Fibroblast of lung (primary cell): ENCODE results near the gene HHLA2. TPM values are rescaled to one million over a fixed set of nuclear protein-coding genes. Genes with fewer than 3 reads are reported as not detected.

Experiments
- DNase-seq, 2 donors: peaks; one replicate each; pipeline versions ENCODE4 v3.0.0 to v3.0.0-alpha.2; 2010; ENCODE audit warnings: low read depth in 2 of 2
- H2AFZ ChIP-seq: 2 replicates; pipeline ENCODE4 v1.5.1; 2012; ENCODE audit warnings: low read length, control low read depth, inconsistent platforms
- H3K27ac ChIP-seq: 2 replicates; pipeline ENCODE4 v1.5.1; 2011; ENCODE audit warnings: low read length, control low read depth; ENCODE audit not compliant: insufficient read depth
- H3K27me3 ChIP-seq: 2 replicates; pipeline ENCODE4 v1.5.1; 2011; ENCODE audit warnings: mild to moderate bottlenecking, low read length; ENCODE audit not compliant: control insufficient read depth, insufficient read depth
- H3K36me3 ChIP-seq: 2 replicates; pipeline ENCODE4 v1.5.1; 2011; ENCODE audit warnings: low read length; ENCODE audit not compliant: control insufficient read depth, insufficient read depth
- H3K4me1 ChIP-seq: 2 replicates; pipeline ENCODE4 v1.5.1; 2011; ENCODE audit warnings: low read length; ENCODE audit not compliant: control insufficient read depth, insufficient read depth; ENCODE audit errors: extremely low read depth
- H3K4me2 ChIP-seq: 2 replicates; pipeline ENCODE4 v1.5.1; 2011; ENCODE audit warnings: low read length, control low read depth; ENCODE audit not compliant: insufficient read depth; ENCODE audit errors: extremely low read depth
- H3K4me3 ChIP-seq, 4 experiments: fragments of 200-600 bp in 1 of 4; sonication (generic) in 1 of 4; replicated peaks in 1 of 4; 2 replicates each; pipeline ENCODE4 v1.5.1; 2011 to 2016; ENCODE audit warnings: low read length in 4 of 4, low read depth in 3 of 4, mild to moderate bottlenecking in 3 of 4, control low read depth in 2 of 4, inconsistent platforms in 1 of 4, mixed read lengths in 1 of 4; ENCODE audit not compliant: insufficient read depth in 1 of 4; ENCODE audit errors: control extremely low read depth in 1 of 4
- H3K79me2 ChIP-seq: 2 replicates; pipeline ENCODE4 v1.5.1; 2012; ENCODE audit warnings: mild to moderate bottlenecking, low read length, inconsistent platforms; ENCODE audit not compliant: control insufficient read depth, insufficient read depth
- H3K9ac ChIP-seq: 2 replicates; pipeline ENCODE4 v1.5.1; 2011; ENCODE audit warnings: mild to moderate bottlenecking, low read length, control low read depth; ENCODE audit not compliant: insufficient read depth
- H3K9me3 ChIP-seq: 2 replicates; pipeline ENCODE4 v1.5.1; 2012; ENCODE audit warnings: low read depth, low read length; ENCODE audit not compliant: control insufficient read depth, insufficient read depth
- H4K20me1 ChIP-seq: 2 replicates; pipeline ENCODE4 v1.5.1; 2011; ENCODE audit warnings: low read length; ENCODE audit not compliant: control insufficient read depth, insufficient read depth; ENCODE audit errors: extremely low read depth
- EZH2 ChIP-seq: IDR thresholded peaks from 2 replicates; pipeline ENCODE4 v1.5.1; 2012; ENCODE audit warnings: low read length, control low read depth, mild to moderate bottlenecking; ENCODE audit errors: missing control alignments
- polyA plus RNA-seq, 2 donors: library from polyadenylated mRNA; depleted of rRNA in 1 of 2; stranded (reverse) in 1 of 2; unstranded in 1 of 2; fragments of >200 nt; gene quantifications; 2 replicates each; pipeline ENCODE4 v1.2.1, GENCODE V29; 2011 to 2012; ENCODE audit warnings: missing spikeins in 1 of 2
- total RNA-seq: library from RNA; depleted of rRNA; stranded (reverse); fragments of >200 nt; gene quantifications from 2 replicates; pipeline ENCODE4 v1.2.1, GENCODE V29; 2014
- TF ChIP-seq, protein P1 (sequence below), 2 donors: IDR thresholded peaks in 1 of 2; conservative IDR thresholded peaks in 1 of 2; 1 replicate in 1 of 2; 2 replicates in 1 of 2; pipeline ENCODE4 v1.5.1; 2011 to 2012; ENCODE audit warnings: low read length in 2 of 2, control low read depth in 1 of 2, inconsistent platforms in 1 of 2, low read depth in 1 of 2, mild to moderate bottlenecking in 1 of 2

HHLA2 gene
- total and polyA plus RNA-seq, 2 donors (not counting 1 experiment from before 2014, with no cell fraction given): not detected

DNA sequence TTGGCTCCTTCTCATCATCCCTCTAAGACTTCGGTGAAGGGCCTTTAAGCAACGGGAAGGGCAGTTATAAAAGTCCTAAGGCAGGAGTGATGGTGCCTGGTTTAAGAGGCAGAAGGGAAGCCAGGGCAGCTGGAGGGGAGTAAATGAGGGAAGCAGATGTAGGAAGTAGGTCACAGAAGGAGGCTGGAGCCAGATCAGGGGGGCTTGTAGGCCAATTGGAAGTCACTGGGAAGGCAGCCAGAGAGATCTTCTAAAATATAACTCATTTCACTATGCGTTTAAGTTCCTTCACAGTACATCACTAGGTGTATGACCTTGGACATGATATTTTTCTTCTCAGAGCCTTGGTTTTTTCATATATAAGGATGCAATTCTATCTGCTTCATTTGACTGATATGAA is 119.3 kb downstream of the HHLA2 start:
- no peaks in the 10 kb centered on the region for H3K9me3 ChIP-seq
- H3K36me3 ChIP-seq: no peaks in the 10 kb centered on the region
- H3K4me3 ChIP-seq: no peak overlapping the region
- H3K27ac ChIP-seq: no peak overlapping the region
- no peak overlapping the region for H3K4me2 ChIP-seq
- no peak for DNase-seq
- H3K9ac ChIP-seq: no peak overlapping the region
- TF ChIP-seq, protein P1, sequence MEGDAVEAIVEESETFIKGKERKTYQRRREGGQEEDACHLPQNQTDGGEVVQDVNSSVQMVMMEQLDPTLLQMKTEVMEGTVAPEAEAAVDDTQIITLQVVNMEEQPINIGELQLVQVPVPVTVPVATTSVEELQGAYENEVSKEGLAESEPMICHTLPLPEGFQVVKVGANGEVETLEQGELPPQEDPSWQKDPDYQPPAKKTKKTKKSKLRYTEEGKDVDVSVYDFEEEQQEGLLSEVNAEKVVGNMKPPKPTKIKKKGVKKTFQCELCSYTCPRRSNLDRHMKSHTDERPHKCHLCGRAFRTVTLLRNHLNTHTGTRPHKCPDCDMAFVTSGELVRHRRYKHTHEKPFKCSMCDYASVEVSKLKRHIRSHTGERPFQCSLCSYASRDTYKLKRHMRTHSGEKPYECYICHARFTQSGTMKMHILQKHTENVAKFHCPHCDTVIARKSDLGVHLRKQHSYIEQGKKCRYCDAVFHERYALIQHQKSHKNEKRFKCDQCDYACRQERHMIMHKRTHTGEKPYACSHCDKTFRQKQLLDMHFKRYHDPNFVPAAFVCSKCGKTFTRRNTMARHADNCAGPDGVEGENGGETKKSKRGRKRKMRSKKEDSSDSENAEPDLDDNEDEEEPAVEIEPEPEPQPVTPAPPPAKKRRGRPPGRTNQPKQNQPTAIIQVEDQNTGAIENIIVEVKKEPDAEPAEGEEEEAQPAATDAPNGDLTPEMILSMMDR (conservative IDR thresholded peaks at IDR 0.05 in 1 of 2, IDR thresholded peaks at IDR 0.05 in 1 of 2; ENCODE audit: low read depth in 1 of 2, low read length in 2 of 2): no peak
- TF ChIP-seq EZH2: no peak
- H3K4me1 ChIP-seq: peaks cover 4% of the 10 kb centered on the region
- H4K20me1 ChIP-seq: no peaks in the 10 kb centered on the region
- no peaks in the 10 kb centered on the region for H3K79me2 ChIP-seq
- peak overlapping the region; percentile 60 for H2AFZ ChIP-seq
- no peaks in the 10 kb centered on the region for H3K27me3 ChIP-seq

DNA sequence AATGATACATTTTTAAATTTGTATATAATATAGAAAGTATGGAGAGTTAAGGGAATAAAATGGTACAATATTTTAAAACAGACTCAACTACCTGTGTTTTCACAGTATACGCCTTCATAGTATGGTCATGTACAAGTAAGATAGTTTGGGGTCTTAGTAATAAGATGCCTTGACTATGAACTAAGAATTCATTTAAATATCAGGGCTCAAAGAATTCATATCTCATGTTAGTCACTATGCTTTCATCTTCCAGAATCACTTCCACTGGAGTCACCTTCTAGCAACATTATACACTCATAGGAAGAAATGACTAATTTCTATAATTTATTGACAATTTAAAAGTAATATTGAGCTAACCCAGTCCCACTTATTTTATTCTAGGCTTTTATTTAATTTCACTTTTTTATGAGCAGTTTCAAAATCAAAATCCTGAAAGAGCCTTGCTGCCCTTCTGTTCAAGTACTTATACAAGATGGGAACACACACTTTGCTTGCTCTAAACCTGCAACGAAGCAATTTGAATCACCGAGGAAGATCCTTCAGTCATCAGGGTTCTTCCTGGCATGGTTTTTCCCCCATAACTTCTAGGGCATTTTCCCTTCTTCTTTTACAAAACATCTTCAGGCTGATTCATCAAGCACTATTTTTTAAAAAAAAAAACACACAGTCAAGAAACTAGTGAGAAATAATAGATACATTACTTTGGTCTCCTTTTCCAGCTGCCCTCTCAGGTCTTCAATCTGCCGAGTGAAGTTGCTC is 119.9 kb downstream of the HHLA2 start:
- no peak overlapping the region for H3K4me3 ChIP-seq
- no peak overlapping the region for H3K9ac ChIP-seq
- H3K9me3 ChIP-seq: no peaks in the 10 kb centered on the region
- no peaks in the 10 kb centered on the region for H4K20me1 ChIP-seq
- TF ChIP-seq, protein P1 (conservative IDR thresholded peaks at IDR 0.05 in 1 of 2, IDR thresholded peaks at IDR 0.05 in 1 of 2; ENCODE audit: low read depth in 1 of 2, low read length in 2 of 2): no peak
- no peak for TF ChIP-seq EZH2
- peak in 1 of 2 donors; percentile 38 for DNase-seq
- H3K79me2 ChIP-seq: no peaks in the 10 kb centered on the region
- no peak overlapping the region for H3K4me2 ChIP-seq
- H3K27ac ChIP-seq: no peak overlapping the region
- H3K36me3 ChIP-seq: no peaks in the 10 kb centered on the region
- H3K4me1 ChIP-seq: peaks cover 4% of the 10 kb centered on the region
- no peak overlapping the region for H2AFZ ChIP-seq
- H3K27me3 ChIP-seq: no peaks in the 10 kb centered on the region

DNA sequence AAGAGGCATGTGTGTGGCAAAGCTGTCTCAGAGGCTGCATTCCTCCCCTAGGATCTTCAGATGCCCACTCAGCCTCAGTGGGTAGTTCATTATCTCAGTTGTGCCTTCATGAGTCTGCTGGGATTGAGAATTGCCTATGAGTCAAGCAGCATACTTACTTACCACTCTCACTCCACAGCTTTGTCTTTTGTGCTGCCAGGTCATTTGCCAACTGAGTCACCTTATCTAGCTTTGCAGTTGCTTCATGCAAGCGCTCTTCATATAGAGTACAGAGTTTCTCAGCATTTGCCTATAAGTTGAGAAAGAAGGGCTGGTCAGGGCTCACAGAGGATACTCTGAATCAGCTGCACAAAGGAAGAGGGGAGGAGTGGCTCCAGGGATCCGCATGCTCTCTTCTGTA is 124.6 kb downstream of the HHLA2 start:
- H3K9me3 ChIP-seq: no peaks in the 10 kb centered on the region
- H3K27ac ChIP-seq: no peak overlapping the region
- no peaks in the 10 kb centered on the region for H4K20me1 ChIP-seq
- peaks cover 2% of the 10 kb centered on the region for H3K4me1 ChIP-seq
- no peak for TF ChIP-seq EZH2
- TF ChIP-seq, protein P1 (conservative IDR thresholded peaks at IDR 0.05 in 1 of 2, IDR thresholded peaks at IDR 0.05 in 1 of 2; ENCODE audit: low read depth in 1 of 2, low read length in 2 of 2): no peak
- H2AFZ ChIP-seq: no peak overlapping the region
- H3K36me3 ChIP-seq: no peaks in the 10 kb centered on the region
- H3K27me3 ChIP-seq: no peaks in the 10 kb centered on the region
- H3K4me3 ChIP-seq: no peak overlapping the region
- H3K79me2 ChIP-seq: no peaks in the 10 kb centered on the region
- no peak overlapping the region for H3K4me2 ChIP-seq
- H3K9ac ChIP-seq: no peak overlapping the region
- DNase-seq: peak; percentile 58 to 92

Other genes with a start within 250 kb of the HHLA2 start
- gene CD47, start 205.5 kb upstream of the HHLA2 start, total RNA-seq: 54.7 and 72.0 TPM in 2 replicates
- 91.7 and 96.2 TPM in 2 replicates for gene CD47, start 205.5 kb upstream of the HHLA2 start, polyA plus RNA-seq
- 60.3 and 66.0 TPM in 2 replicates for gene IFT57, start 74.1 kb upstream of the HHLA2 start, total RNA-seq
- gene IFT57, start 74.1 kb upstream of the HHLA2 start, polyA plus RNA-seq: 55.5 and 57.7 TPM in 2 replicates
- gene MYH15, start 214.0 kb downstream of the HHLA2 start, total RNA-seq: 0.17 and 0.26 TPM in 2 replicates
- 0.05 and 0.24 TPM in 2 replicates for gene MYH15, start 214.0 kb downstream of the HHLA2 start, polyA plus RNA-seq